SK-N-SH (cell line): ENCODE results near the gene CCDC141.

Experiments used
- CTCF ChIP-seq: fragments of 200-600 bp; sonication (generic); IDR thresholded peaks from 2 replicates; pipeline ENCODE4 v1.6.1; 2017; ENCODE audit warnings: antibody characterized with exemption, mild to moderate bottlenecking, moderate library complexity
- IRF3 ChIP-seq: fragments of 150-350 bp; IDR thresholded peaks from 2 replicates; pipeline ENCODE4 v1.6.1; 2016; ENCODE audit warnings: mild to moderate bottlenecking, low read depth, low read length
- POLR2AphosphoS5 ChIP-seq: IDR thresholded peaks from 2 replicates; pipeline ENCODE4 v1.6.1; 2012; ENCODE audit warnings: low read depth, low read length
- RAD21 ChIP-seq: IDR thresholded peaks from 2 replicates; pipeline ENCODE4 v1.6.1; 2012; ENCODE audit warnings: mild to moderate bottlenecking, low read length
- RFX5 ChIP-seq: IDR thresholded peaks from 2 replicates; pipeline ENCODE4 v1.6.1; 2012; ENCODE audit warnings: mild to moderate bottlenecking, improper control_type of control experiment, low read length
- RXRA ChIP-seq: IDR thresholded peaks from 2 replicates; pipeline ENCODE4 v1.4.0; 2012; ENCODE audit warnings: low read depth, mild to moderate bottlenecking, borderline replicate concordance
- USF2 ChIP-seq: fragments of 150-350 bp; IDR thresholded peaks from 2 replicates; pipeline ENCODE4 v1.6.1; 2017; ENCODE audit warnings: antibody characterized with exemption, low read length, low read depth, borderline replicate concordance

GRCh38 chr2:178843697-178844096, 206.2 kb downstream of the CCDC141 start:
- TF ChIP-seq POLR2AphosphoS5 (no peak), RFX5 (no peak), CTCF (no peak), RXRA (no peak), USF2 (no peak), RAD21 (no peak), IRF3 (no peak)
